ENCODE data around the gene TBRG4.

TBRG4 gene

DNA sequence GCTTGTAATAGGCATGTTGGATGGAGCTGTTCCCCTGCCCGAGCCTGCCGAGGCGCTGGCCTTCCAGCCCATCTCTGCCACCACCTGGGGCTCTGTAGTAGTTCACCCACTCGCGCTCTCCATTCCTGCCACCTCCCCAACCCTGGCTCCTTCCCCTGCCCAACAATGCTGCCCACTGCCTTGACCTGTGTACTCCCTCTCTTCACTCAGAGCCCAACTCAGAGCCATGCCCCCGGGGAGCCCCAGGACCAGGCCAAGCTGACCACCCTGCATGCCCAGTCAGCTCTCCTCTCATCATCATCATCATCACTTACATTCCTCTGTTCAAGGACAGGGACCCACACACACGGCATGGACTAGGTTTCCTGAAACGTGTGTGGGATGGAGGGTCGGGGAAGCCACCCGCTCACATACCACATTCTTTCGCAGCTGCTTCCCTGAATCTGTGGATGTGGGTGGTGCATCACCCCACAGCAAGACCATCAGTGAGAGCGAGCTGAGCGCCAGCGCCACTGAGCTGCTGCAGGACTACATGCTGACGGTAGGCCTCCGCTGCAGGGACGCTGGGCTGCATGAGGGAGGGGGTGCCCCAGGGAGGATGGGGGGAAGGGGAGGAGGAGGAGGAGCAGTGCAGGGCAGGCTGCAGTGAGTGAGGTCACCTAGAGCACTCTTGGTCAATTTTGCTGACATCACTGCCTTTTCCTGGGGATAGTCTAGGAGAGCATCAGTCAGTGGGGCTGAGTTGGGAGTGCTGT is 38.3 kb downstream of the TBRG4 start:
- no peak for DNase-seq

DNA sequence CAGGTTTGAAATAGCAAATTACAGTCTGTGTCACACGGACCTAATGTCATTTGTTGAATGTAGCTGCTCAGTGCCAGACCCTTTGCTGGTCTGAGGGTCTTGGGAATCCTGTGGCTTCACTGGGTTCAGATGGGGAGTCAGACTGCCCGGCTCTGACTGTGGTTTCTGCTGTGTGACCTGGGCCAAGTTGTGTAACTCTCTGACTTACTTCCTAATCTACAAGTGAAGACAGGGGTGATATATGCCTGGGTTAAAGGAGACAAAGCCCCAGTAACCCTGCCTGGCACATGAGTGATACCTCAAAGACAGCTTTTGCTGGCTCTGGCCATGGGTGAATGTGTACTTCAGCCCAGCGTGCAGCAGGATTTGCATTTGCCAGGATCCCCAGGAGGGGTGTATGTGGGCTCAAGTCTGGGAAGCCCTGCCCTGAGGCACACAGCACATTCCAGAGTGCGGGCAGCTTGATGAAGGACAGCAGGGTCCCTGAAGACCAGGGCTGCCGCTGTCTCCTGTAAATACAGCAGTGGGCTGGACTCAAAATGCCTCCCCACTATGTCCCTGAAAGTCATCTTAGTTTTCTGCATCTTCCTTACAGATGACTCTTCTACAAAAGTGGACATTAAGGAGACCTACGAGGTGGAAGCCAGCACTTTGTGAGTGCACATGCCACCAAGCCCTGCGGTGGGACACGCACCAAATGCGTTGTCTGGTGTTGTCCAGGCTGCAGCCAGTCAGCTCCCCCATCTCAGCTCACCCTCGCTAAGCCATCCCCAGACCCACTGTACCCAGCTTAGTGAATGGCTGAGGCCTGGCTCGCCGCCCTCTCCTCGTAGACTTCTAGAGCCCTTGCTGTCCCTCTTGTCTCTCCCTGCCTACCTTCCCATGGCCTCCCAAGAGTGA is 39.1 kb downstream of the TBRG4 start:
- DNase-seq, result no peak

DNA sequence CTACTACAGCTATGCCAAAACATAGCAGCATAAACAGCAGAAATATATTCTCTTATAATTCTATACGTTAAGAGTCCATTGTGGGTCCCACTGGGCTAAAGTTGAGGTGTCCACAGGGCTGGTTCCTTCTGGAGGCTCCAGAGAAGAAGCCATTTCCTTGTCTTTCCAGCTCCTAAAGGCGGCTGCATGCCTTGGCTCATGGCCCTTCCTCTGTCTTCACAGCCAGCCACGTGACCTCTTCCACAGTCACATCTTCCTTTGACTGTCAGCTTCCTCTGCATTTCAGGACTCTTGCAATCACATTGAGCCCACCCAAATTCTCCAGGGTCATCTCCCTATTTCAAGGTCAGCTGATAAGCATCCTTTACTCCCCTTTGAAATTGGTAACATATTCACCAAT is 40.0 kb downstream of the TBRG4 start:
- DNase-seq, result no peak

DNA sequence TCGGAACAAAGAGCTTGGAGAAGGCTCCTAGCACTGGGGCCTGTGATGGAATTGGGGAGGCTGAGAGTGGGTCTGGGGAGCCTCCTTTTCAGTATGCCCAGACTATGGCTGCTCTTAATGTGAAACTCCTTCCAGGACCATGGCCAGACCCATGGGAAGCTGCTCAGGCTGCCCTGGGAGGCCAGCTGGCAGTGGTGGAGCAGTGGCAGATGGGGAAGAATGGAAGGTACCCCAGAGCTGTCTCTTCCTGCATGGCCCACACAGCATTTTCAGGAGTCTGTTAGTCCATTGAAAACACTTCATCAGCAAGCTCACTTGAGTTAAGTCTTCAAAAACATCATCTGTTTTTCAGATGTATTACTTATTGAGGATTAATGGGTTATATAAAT is 41.2 kb downstream of the TBRG4 start:
- no peak for DNase-seq

DNA sequence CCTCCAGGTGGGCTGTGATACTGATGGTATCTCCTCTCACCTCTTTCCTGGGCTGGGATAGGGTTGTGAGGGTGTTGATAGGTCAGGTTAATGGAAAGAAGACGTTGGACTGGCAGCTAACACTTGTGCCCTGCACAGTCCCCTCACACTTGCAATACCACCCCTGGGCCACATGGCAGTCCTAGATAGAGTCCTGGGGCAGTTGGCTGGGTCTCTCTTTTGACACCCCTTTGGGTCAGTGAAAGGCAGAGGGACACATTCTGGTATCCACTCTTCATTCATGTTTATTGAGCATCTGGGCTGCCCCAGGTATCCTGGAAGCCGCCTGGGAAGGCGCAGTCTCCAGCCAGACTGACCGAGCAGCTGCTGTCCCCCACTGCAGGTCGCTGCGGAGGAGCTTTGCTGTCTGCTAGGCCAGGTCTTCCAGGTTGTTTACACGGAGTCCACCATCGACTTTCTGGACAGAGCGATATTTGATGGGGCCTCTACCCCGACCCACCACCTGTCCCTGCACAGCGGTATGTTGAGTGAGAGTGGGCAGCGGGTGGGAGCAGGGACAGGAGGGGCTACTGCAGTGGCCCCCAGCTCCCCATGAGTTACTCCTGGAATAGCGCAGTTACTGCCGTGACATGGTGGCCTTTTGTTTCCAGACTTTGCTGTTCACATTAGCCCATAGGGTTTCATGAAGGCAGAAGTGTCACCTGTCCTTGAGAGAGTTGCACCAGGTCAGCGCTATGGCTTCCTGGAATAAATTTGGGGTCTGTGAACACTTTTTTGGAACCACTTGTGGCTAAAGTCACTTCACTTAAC is 41.8 kb downstream of the TBRG4 start:
- no peak for DNase-seq

DNA sequence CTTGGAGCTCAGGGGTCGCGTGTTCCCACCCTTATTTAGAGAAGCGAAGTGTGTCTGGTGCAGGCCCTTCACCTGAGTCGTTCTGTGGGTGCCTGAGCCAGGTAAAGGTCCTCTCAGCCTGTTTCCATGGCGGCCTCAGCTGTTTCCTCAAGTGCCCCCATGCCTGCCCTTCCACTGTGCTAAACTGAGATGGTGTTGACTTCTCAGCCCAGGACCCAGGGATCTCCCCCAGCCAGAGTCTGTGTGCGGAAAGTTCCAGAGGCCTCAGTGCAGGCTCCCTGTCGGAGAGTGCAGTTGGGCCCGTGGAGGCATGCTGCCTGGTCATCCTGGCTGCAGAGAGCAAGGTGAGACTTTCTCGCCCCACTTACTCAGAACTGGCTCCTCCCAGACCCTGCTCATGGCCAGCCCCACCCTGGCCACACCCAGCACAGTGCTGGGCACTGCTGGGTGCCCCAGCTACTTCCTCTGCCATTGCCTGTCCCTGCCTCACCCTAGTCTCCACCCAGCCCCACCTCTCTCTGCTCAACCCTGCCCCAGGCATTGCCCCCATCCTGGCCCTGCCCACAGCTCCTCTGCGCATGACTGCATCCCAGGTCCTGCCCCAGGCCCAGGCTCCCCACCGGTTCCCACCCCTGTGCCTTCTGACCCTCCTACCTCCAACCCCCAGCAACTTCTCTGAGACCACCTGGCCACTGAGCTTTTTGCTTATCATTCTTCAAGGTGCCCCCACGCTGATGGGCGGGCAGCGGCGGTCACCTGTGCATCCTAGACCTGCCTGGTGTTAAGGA is 43.1 kb downstream of the TBRG4 start:
- no peak for DNase-seq

DNA sequence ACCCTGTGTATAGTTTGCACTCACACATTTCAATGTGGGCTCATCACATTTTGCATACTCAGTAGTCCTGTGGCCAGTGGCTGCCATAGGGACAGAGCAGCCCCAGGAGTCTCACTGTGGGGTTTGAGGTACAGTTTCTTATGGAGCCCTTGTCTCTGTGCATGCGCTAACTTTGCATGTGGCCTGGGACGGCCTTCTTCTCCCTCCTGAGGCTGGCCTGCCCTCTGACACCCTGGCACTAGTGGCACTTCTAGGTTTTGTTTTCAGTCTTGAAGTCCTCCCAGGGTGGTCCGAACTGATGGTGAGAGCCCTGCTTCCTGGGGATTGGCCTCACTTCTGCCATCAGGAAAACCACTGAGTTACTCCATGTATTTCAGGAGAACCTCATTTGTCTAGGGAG is 43.9 kb downstream of the TBRG4 start:
- no peak for DNase-seq

DNA sequence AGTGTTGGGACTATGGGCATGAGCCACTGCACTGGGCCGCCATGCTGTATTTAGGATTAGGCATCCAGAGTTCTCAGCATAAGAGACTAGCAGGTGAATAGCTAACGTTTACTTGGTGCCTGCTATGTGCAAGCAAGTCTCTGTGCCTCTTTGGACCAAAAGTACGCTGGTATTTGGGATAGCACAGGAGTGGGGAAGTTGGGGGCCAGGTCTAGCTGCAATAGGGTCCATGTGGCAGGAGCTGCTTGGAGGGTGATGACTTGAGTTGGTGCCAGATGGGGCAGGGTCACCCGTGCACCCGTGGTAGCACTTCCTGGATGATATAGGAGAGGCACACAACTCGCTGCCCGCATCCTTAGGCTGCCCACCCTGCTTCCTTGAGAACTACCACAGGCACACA is 45.1 kb downstream of the TBRG4 start:
- no peak for DNase-seq

DNA sequence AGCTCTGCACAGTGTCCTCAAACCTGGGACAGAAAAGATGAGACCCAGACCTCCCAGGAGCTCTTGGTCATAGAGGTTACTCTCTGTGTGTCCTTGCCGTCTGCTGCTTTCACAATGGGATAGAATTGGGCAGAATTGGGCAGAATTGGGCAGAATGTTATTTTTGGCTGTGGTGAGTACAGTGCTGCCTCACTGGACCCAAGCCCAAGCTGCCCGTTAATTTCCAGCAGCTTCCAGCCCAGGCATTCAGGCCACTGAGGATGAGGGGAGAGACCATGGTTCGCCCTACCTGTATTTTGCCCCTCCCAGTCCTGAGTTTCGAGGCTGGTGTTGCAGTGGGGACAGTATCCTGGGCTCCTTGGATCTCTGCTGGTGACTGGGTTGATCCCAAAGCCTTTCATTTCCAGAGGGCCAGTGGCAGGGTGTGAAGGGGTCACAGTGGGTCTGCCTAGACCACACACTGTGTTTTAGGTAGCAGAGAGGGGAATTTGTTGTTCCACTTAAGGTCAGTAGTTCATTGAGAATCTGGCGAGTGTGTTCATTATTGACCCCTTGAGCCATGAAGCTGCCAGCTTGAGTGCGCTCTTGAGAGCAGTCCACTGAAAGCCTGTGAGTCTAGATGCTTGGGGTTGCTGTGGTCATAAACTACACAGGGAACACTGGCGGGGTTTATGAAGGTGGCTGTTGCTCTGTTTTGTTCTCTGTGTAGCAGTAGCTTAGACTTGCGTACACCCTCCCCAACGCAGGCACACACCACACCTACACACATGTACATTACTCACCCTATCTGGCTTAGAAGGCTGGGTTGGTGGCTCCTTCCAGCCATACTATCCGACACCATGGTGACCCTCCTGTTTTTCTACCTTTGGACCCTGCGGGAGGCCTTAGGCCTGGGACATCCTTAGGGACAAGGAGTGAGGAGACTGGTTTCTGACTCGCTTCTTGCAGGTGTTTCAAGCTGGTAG is 46.2 kb downstream of the TBRG4 start:
- DNase-seq, result no peak

DNA sequence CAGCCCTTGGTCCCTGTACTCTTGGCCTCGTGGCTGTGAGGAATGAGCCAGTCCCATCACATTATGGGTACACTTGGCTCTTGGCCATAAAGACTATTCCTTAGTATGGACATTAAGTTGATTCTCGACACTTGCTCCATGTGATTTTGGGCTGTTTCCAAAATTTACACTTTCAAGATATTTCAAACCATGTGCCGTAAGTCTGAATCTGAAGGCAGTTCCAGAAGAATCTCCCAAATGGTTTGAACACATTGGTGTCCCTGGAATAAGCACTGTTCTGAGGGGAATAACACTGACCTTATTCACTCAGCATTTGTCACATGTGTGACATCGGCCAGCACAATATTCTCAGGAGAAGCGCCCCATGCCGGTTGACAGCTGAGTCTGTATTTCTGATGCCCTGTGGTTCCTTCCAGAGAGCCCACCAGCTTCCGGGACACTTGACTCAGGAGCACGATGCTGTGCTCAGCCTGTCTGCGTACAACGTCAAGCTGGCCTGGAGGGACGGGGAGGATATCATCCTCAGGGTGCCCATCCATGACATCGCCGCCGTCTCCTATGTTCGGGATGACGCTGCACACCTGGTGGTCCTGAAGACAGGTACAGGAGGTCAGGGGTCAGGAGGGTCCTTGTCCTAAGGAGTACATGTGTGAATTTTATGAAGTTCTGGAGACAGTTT is 47.3 kb downstream of the TBRG4 start:
- DNase-seq, result no peak

DNA sequence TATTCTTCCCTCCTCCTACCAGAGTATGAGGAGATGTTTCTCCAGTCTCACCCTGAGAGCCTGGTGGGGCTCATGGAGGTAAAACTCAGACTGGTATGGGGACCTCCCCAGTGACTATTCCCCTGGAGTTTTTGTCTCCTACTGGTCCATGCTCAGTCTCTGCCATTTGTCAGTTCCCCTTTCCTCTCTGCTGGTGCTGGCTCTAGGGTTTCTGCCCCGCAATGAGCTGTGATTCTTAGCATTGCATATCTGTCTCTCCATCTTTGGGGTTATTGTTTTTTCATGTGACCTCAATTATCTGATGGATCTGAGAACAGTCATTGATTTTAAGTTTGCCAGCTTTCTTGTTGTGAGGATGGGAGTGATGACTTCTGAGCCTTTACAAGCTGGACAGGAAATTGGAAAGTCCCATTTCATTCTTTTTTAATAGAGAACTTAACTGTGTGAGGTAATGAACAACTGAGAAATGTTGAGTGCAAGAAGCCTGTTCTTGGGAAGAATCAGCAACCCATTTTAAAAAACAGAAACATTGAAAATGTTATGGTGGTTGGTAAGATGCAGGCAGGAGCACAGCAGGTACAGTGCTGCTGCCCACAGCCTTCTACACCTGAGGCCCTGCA is 49.6 kb downstream of the TBRG4 start:
- no peak for DNase-seq

DNA sequence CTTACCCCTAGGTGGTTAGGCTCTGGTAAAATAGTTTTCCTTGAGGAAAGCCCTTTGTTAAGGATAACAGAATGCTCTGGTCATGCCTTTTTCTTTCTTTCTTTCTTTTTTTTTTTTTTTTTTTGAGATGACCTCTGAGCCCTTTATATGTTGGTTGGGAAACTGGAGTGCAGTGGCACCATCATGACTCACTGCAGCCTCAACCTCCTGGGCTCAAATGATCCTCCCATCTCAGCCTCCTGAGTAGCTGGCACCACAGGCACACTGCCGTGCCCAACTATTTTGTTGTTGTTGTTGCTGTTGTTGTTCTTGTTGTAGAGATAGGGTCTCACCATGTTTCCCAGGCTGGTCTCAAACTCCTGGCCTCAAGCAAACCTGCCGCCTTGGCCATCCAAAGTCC is 50.1 kb downstream of the TBRG4 start:
- DNase-seq, result no peak

DNA sequence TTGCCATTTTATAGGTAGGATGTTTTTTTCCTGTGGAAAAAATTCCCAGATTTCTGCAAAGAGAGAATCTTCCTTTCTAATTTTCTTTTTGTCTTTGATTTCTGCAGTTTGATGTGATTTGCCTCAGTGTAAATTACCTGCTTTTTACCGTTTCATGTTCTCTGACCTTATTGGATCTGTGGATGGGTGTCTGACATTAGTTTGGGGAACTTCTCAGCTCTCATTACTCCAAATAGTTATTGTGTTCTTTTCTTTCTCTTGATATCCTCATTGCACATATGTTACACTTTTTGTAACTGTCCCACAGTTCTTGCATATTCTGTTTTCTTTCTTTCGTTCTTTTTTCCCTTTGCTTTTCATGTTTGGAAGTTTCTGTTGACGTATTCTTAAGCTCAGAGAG is 51.2 kb downstream of the TBRG4 start:
- no peak for DNase-seq

DNA sequence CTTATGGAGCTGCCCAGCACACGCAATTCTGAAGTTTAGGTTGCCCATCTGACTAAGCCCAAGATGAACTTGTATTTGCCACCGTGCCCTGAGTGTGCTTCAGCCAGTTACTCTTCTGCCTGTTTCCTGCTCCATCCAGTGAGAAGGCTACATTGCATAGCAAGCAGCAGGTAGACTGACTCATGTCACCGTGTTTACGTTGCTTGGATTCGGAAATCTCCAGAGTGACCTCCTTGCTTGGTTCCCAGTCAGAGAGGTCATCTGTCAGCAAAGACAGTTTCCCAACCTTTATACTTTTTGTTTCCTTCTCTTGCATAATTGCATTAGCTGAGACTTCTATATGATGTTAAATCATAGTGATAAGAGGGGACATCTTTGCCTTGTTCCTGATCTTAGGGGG is 53.6 kb downstream of the TBRG4 start:
- no peak for DNase-seq

DNA sequence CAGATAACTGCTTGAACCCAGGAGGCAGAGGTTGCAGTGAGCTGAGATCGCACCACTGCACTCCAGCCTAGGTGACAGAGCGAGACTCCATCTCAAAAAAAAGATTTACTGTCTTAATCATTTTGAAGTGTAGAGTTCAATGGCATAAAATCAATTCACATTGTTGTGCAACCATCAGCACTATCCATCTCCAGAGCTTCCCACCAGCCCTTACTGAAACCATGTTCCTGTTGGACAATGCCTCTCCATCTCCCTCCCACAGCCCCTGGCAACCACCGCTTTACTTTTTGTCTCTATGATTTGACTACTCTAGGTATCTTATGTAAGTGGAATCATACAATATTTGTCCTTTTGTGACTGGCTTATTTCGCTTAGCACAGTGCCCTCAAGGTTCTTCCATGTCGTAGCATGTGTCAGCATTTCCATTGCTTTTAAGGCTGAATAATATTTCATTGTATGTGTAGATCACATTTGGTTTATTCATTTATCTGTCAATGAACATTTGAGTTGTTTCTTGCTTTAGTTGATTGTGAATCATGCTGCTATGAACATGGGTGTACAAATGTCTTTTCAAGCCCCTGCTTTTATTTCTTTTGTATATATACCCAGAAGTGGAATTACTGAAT is 55.8 kb downstream of the TBRG4 start:
- no peak for DNase-seq

DNA sequence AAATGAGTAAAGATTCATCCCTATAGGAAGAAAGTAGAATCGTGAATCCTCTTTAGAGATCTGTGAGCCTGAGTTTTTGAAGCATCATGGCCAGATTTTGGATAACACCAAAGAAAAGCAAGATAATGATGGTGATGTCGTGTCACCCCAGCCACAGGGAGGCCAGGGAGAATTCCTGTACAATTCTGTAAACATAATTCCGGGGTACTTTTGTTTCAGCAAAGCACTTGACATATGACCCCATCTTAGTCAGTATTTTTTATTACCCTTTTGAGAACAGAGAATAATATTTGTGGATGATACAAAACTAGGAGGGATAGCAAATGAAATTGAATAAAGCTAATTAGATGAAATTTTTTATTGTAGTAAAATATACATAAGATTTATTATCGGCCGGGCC is 56.5 kb downstream of the TBRG4 start:
- no peak for DNase-seq

DNA sequence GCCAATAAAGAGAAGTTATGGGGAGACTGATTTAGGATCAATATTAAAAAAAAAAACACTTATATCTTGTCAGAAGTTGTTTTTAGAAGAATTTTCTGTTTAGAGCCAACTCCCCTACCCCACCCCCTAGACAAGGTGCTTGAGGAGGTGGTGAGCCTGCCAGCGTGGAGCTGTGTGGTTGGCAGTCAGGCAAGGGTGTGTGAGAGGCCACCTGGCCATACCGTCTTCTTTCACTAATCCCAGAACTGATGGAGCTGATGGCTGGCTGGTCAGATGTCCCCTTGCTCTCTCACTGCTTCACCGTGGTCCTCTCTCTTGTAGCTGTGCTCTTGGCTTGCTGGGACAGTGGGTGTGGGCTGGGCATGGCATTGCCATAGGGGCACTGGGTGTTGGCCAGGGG is 57.1 kb downstream of the TBRG4 start:
- DNase-seq, result no peak

DNA sequence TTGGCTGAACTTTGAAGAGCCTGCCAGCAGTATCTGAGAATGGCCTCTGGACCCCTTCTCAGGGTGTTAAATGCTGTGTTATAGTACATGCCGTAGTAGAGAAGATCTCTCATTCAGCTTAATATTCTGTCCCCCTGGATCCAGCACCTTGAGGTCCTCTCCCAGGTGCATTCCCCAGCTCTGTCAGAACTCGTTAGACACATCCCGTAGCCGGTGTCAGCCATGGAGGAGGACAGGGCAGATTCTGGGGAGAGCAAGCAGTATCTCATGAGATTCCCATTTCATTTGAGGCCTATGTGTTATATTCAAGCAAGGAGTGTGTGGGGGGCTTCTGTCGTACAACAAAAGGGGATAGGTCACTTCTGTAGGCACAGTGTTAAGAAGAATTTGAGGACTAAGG is 57.6 kb downstream of the TBRG4 start:
- DNase-seq, result no peak

DNA sequence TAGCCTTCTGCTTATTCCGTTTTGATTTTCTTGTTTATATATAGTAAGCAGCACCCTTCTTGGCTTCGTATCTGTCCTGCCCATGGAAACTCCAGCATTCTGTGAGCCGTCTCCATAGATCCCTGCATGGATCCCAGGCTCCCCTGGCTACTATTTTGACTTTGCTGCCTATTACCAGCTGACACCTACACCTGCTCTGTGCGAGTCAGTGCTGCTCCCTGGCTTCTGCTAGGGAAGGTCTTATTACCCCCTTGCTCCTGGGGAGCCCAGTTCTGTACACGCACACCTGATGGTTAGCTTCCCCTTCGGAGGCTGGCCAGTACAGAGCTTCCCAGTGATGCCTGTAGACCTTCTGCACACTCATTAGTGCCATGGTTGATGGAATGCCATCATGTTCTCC is 58.1 kb downstream of the TBRG4 start:
- no peak for DNase-seq

DNA sequence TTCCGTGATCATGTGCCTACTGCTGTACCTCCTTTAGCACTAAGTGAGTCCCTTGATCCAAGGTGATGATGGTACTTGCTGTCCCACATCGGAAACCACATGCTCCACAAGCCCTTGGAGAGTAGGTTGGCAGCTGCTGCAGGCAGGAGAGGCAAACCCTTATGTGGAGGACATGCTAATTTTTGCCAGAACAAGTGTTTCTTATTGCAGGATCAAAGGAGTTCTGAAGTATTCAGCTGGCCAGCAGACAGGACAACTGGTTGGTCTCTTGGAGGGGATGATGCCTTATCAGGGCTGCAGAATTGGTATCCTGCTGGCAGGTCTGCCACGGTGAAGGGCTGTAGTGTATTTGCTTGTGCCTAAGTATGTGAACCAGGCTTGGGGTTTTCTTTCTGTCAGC is 59.5 kb downstream of the TBRG4 start:
- DNase-seq, result no peak
